Erythroblast (primary cell): Measurements from ENCODE around the gene TMEM255A.

Experiments
- GATA1 ChIP-seq: IDR thresholded peaks from 2 replicates; pipeline ENCODE4 v1.6.1; 2011; ENCODE audit warnings: low read depth, mild to moderate bottlenecking, control low read depth, low read length, moderate library complexity
- POLR2A ChIP-seq: IDR thresholded peaks from 2 replicates; pipeline ENCODE4 v1.6.1; 2011; ENCODE audit warnings: mild to moderate bottlenecking, low read length

DNA sequence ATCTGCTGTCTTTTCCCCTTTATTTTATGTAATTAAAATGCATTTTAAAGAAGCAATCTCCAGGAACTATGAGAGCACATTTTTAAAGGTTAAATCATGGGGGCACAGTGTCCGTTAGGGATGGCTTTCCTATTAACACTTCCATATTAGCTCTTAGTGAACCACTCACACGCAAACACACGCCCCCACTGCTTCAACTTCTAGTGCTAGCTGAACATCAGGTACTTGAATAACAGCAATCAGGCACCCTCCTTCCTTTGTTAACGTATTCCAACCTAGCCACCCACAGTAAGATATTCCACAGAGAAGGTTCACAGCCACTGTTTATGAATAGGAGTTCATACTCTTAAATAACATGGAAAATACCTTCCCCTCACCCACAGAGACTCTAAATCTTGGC, 9.3 kb downstream of the TMEM255A start:
- TF ChIP-seq POLR2A (no peak), GATA1 (no peak)
